ENCODE results near the gene BABAM2.

The BABAM2 gene

GRCh38 chr2:28270456-28271152 is 380.1 kb downstream of the BABAM2 start:
- in situ Hi-C loops (cut with MboI; ENCODE audit: low sequenced_read_pairs), result no loop called here

DNA sequence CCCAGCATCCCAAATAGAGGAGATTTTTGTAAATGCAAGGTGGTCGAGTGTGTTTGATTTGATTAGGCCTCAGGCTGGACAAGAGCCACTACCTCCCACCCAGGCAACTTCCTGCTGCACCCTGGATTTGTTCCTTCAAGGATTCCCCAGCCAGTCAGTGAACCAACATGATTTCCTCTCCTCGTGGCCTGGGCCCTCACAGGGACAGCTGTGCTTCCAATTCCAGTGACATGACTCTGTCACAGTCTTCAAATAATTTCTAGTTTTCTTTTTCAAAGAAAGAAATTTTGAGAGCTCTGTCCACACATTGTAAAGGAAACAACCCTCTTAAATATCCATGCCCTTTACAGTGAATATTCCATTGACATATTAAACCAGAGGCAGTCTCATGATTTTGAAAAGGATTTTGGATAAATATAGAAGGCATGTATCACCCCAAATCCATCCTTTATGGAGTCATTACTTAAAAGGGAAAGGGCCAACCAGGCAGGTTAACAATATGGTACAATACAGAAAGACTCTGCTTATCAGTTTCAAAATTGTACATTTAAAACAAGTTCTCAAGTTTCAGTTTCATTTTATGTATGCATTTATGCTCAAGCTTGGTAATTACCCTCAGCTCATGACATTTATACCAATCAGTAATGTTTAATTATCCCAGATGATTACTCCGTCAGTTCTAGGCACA is 380.8 kb downstream of the BABAM2 start:
- in situ Hi-C loops (cut with MboI; ENCODE audit: low sequenced_read_pairs), result no loop called here

DNA sequence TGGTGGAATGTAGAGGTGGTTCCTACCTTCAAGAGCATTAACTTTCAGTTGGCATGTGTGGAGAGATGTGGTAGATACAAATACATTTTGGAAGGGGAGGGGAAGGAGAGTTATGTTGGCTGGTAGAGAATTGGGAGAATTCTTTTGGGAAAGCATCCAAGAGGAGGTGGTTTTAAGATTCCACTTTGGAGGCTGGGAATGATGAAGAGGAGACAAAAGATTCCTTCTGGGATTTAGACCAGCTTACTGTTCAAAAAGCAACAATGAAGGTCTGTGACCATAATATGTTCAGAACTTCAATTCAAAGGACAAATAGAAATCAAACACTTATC is 381.4 kb downstream of the BABAM2 start:
- in situ Hi-C loops (cut with MboI; ENCODE audit: low sequenced_read_pairs), result no loop called here

- in situ Hi-C loops (cut with MboI; ENCODE audit: low sequenced_read_pairs), result no loop called here
These were observed 383.2 kb downstream of the BABAM2 start for GRCh38 chr2:28273751-28274150.

GRCh38 chr2:28274911-28275685 is 384.6 kb downstream of the BABAM2 start:
- in situ Hi-C loops (cut with MboI; ENCODE audit: low sequenced_read_pairs), result no loop called here

DNA sequence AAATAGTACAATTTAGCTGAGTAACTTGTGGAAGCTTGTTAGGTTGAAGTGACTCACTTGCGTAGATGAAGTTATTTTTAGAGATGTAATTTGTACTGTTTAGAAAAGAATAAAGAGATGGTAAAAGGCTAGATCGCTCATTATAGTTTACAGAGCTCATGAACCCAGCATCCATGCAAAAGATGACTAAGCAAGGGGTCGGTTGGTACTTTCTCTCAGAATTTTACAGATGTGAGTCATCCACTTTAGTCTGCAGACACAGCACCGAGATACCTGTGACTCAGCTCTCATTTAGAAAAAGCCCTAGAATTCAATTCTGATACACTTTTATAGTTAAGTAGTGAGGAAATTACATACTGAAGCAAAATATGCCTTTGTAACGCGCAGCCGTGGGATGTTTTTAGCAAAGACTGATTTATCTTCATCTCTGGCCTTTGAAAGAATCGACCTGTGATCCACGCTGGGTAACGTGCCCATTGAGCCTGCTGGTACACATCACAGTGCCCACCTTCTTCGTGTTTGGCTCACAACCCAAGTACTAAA is 385.6 kb downstream of the BABAM2 start:
- in situ Hi-C loops (cut with MboI; ENCODE audit: low sequenced_read_pairs), result no loop called here

DNA sequence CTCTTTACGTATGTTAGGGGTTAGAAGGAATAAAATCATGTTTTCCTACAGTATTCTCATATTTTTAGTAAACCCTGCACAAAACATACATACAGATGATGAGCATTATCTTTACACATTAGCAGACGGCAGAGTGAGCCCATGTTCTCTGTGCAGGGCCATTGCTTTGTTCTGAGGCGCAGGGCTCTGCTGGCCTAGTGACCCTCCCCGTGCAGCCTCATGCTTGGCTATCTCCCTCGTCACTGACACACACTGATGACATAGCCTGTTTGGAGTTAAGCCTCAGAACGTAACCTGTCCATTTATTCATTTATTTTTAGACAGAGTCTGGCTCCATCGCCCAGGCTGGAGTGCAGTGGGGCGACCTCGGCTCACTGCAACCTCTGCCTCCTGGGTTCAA is 386.3 kb downstream of the BABAM2 start:
- in situ Hi-C loops (cut with MboI; ENCODE audit: low sequenced_read_pairs), result no loop called here

- in situ Hi-C loops (cut with MboI; ENCODE audit: low sequenced_read_pairs), result no loop called here
These were observed 386.9 kb downstream of the BABAM2 start for GRCh38 chr2:28277466-28277865.

- in situ Hi-C loops (cut with MboI; ENCODE audit: low sequenced_read_pairs), result no loop called here
These were observed 388.8 kb downstream of the BABAM2 start for GRCh38 chr2:28279371-28279770.

- in situ Hi-C loops (cut with MboI; ENCODE audit: low sequenced_read_pairs), result no loop called here
These were observed 390.1 kb downstream of the BABAM2 start for GRCh38 chr2:28280619-28281018.

GRCh38 chr2:28281739-28282138 is 391.2 kb downstream of the BABAM2 start:
- in situ Hi-C loops (cut with MboI; ENCODE audit: low sequenced_read_pairs), result no loop called here

DNA sequence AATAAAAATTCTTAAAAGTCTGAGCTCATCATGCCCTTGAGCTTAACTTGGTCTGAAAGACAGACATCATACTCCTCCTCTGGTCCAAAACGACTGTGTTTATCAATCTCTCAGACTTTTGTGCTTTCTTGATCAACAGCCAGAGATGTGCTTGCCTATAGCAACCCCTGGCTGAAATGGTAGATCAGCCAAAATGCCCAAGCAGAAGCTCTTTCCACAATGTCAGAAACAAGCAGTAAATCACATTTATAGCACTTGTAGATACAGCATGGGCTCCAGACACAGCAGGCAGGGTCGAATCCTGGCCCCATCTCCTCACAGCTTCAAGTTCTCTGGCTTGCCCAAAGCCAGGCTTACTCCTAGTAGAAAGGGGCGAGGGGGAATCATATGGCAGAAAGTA is 391.7 kb downstream of the BABAM2 start:
- in situ Hi-C loops (cut with MboI; ENCODE audit: low sequenced_read_pairs), result no loop called here

- in situ Hi-C loops (cut with MboI; ENCODE audit: low sequenced_read_pairs), result no loop called here
These were observed 392.5 kb downstream of the BABAM2 start for GRCh38 chr2:28282861-28283646.

- in situ Hi-C loops (cut with MboI; ENCODE audit: low sequenced_read_pairs), result no loop called here
These were observed 393.3 kb downstream of the BABAM2 start for GRCh38 chr2:28283861-28284260.

DNA sequence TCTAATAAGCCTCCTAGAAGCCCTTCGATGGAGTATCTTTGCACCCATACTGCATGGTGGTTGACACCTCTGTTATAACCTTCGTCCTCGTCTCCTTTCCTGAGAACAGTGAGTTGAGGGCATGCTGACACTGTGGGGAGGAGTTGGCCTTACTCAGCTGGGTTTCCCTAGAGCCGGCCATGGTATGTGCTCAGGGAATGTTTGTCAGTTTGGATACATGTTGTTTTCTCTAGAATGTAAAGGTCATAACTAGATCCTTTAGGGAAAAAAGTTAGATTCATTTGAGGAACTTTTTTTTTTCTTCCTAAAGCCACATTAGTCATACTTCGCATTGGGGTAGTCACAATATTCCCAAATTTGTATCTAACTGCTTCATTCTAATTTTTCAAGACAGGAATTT is 396.1 kb downstream of the BABAM2 start:
- in situ Hi-C loops (cut with MboI; ENCODE audit: low sequenced_read_pairs), result no loop called here

- in situ Hi-C loops (cut with MboI; ENCODE audit: low sequenced_read_pairs), result no loop called here
These were observed 396.9 kb downstream of the BABAM2 start for GRCh38 chr2:28287256-28287915.

DNA sequence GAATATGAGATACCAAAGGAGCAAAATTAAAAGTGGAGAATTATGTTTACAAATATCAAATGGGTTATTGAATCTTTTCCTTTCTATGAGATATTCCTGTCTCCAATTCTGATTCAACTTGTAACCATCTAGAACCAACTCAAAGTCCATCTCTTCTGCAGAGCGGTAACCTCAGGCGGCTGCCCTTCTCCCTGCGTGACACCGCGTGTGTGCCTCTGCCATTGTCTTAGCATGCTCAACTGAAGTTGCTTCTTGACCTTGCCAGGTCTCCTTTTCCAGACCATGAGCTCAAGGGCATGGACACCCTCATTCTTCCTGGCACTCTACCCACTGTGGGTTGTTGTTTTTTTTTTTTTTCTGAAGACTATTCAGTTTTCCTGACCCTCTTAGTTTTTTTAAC is 398.1 kb downstream of the BABAM2 start:
- in situ Hi-C loops (cut with MboI; ENCODE audit: low sequenced_read_pairs), result no loop called here

DNA sequence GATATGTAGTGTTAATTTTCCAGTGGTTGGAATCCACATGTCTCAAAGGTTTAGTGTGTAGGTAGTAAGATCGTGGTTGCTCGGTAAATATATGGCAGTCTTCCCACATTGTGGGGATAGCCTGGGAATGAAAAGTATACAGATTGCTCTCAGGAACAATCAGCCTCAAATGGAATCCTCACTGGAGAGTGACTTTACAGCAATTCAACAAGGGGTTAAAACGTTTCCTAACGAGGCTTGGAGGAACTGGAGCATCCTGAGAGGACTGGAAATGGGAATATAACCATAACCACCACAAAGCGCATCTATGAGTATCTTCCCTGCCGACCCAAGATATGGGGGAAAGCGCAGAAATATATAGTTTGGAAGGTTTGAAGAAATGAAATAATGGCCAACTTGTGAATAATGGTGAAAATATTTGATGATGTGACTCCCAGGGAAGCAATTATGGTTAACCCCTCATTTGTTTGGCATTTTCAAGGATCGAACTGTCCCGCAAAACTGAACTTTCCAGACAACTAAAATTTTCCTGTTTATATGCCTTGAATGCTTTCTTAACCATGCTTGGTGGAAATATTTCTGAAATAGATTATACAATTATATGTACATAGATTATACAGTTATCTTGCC is 401.4 kb downstream of the BABAM2 start:
- in situ Hi-C loops (cut with MboI; ENCODE audit: low sequenced_read_pairs), result no loop called here

GRCh38 chr2:28292491-28292890 is 402.0 kb downstream of the BABAM2 start:
- in situ Hi-C loops (cut with MboI; ENCODE audit: low sequenced_read_pairs), result no loop called here

GRCh38 chr2:28293416-28293815 is 402.9 kb downstream of the BABAM2 start:
- in situ Hi-C loops (cut with MboI; ENCODE audit: low sequenced_read_pairs), result no loop called here

Data from HL-60/S4 (cell line).